ENCODE measurements around the gene ZNF460.

Gene ZNF460

DNA sequence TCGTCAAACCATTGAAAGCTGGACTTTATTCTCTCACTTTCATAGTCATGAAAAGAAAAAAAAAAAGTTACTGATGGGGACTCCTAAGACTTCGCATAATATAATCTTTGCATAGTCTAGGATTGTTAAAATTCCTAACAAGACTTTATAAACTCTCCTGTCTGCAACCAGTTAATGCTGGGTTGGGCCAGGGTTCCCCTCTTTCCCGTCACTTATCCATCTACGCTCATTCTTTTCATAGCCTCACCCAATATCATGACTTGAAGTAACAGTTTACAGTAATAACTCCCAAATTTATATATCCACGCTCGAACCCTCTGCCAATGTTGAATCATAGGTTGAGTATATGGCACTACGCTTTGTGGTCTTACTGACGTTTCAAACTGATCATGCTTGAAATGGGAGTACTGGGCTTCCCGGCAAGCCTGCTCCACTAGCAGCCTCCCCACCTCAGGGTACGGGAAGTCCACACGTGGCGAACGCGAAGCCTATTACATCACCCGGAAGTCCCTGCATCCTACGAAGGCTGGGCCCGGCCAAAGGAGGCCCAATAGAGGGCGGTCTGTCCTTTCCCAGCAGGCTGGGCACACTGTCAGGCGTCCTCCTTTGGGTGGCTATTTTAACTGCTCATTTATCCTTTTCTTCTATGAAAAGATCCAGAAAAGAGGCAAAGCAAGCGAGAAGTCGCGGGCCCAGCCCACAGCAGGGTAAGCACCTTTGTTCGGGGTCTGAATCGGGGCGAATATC lies 694 bp upstream of the ZNF460 start:
- H3K27ac ChIP-seq (ENCODE audit: insufficient read depth, low read depth, low read length, poor library complexity, severe bottlenecking), result peak overlapping the region; percentile 99
- H3K4me1 ChIP-seq (ENCODE audit: control insufficient read depth, insufficient read depth, low read length), result peaks cover 6% of the 10 kb centered on the region
- H3K9me3 ChIP-seq (ENCODE audit: control insufficient read depth, low read length), result no peaks in the 10 kb centered on the region
- H3K4me3 ChIP-seq (ENCODE audit: insufficient read depth, low read depth, low read length), result peak overlapping the region; percentile 99
- no peaks in the 10 kb centered on the region for H3K27me3 ChIP-seq (ENCODE audit: control insufficient read depth, insufficient read depth, low read length, poor library complexity, severe bottlenecking)
- 14 to 16% methylated on average over 25 of the region's 25 CpGs for WGBS, 2 experiments
- peaks cover 9% of the 10 kb centered on the region for H3K36me3 ChIP-seq (ENCODE audit: control insufficient read depth, insufficient read depth, low read length)

DNA sequence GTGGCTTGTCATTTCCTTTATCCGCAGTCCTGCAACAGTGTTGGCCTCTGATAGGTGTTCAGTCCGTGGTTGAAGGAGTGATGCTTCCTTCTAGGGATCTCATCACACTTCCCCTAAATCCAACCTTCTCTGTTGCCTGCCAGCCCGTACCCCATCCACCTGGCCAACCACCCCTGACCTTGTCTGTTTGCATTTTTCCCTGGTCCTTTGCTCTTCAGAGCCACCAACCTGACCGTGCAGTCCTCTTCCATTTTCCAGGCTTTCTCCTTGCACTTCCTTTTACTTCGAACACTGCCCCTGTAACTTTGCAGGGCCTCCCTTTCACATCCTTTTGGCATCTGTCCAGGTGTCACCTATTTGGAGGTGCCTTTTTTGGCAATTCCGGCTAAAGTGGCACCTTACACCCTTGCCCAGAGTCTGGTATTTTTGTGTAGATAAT lies 696 bp downstream of the ZNF460 start:
- peak overlapping the region; percentile 99 for H3K4me3 ChIP-seq (ENCODE audit: insufficient read depth, low read depth, low read length)
- no peaks in the 10 kb centered on the region for H3K9me3 ChIP-seq (ENCODE audit: control insufficient read depth, low read length)
- H3K36me3 ChIP-seq (ENCODE audit: control insufficient read depth, insufficient read depth, low read length), result peaks cover 22% of the 10 kb centered on the region
- WGBS, 2 experiments, result 20 to 23% methylated on average over 6 of the region's 6 CpGs
- no peaks in the 10 kb centered on the region for H3K27me3 ChIP-seq (ENCODE audit: control insufficient read depth, insufficient read depth, low read length, poor library complexity, severe bottlenecking)
- peaks cover 6% of the 10 kb centered on the region for H3K4me1 ChIP-seq (ENCODE audit: control insufficient read depth, insufficient read depth, low read length)
- peak overlapping the region; percentile 99 for H3K27ac ChIP-seq (ENCODE audit: insufficient read depth, low read depth, low read length, poor library complexity, severe bottlenecking)

DNA sequence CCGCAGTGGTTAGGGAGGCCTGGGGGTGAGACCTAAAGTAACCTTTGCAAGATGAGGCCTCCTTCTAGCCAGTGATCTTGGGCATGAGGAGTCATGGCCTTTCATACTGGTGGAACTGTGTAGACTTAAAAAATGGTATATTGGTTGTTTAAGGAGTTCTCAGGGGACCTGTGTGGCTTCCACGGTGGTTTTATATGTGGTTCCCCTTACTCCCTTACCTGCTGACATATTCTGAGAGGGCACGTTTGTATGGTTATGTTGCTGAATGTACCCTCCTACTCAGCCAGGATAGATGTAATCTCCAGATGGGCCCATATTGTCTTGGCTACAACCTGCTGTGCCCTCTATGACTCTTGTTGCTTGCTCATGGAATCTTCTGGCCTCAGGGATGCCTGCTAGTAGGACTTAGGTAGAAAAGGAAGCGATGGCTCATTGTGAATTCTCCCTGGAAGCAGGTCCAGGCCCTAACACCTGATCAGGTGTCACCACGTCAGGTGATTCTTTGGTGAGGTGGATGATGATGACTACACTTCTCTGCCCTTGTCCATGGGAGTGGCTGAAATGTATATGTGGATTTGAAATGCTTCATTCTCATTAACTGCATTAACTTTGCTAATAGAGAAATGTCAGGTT lies 1.8 kb downstream of the ZNF460 start:
- H3K27me3 ChIP-seq (ENCODE audit: control insufficient read depth, insufficient read depth, low read length, poor library complexity, severe bottlenecking), result no peaks in the 10 kb centered on the region
- peak overlapping the region; percentile 99 for H3K4me3 ChIP-seq (ENCODE audit: insufficient read depth, low read depth, low read length)
- peaks cover 30% of the 10 kb centered on the region for H3K36me3 ChIP-seq (ENCODE audit: control insufficient read depth, insufficient read depth, low read length)
- WGBS, 2 experiments, result 91 to 94% methylated on average over 5 of the region's 5 CpGs
- no peaks in the 10 kb centered on the region for H3K9me3 ChIP-seq (ENCODE audit: control insufficient read depth, low read length)
- H3K4me1 ChIP-seq (ENCODE audit: control insufficient read depth, insufficient read depth, low read length), result peaks cover 6% of the 10 kb centered on the region
- H3K27ac ChIP-seq (ENCODE audit: insufficient read depth, low read depth, low read length, poor library complexity, severe bottlenecking), result no peak overlapping the region

DNA sequence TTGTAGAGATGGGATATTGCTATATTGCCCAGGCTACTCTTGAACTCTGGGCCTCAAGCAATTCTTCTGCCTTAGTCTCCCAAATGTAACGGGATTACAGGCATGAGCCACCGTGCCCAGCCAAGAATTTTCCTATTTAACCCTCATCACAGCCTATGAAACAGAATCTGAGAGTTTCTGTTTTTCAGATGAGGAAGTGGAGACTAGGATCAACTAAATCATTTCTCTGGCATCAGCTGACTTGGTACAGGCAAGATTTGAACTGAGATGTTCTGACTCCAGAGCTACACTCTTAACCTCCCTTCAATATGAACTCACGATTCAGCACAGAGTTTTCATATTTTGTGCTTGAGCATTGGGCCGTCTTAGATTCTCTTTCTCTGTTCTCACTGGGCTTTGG lies 8.1 kb downstream of the ZNF460 start:
- no peaks in the 10 kb centered on the region for H3K4me1 ChIP-seq (ENCODE audit: control insufficient read depth, insufficient read depth, low read length)
- H3K27ac ChIP-seq (ENCODE audit: insufficient read depth, low read depth, low read length, poor library complexity, severe bottlenecking), result no peak overlapping the region
- H3K4me3 ChIP-seq (ENCODE audit: insufficient read depth, low read depth, low read length), result no peak overlapping the region
- 92 to 96% methylated on average over 4 of the region's 4 CpGs for WGBS, 2 experiments
- peaks cover 75% of the 10 kb centered on the region for H3K36me3 ChIP-seq (ENCODE audit: control insufficient read depth, insufficient read depth, low read length)
- H3K9me3 ChIP-seq (ENCODE audit: control insufficient read depth, low read length), result no peaks in the 10 kb centered on the region
- H3K27me3 ChIP-seq (ENCODE audit: control insufficient read depth, insufficient read depth, low read length, poor library complexity, severe bottlenecking), result no peaks in the 10 kb centered on the region

DNA sequence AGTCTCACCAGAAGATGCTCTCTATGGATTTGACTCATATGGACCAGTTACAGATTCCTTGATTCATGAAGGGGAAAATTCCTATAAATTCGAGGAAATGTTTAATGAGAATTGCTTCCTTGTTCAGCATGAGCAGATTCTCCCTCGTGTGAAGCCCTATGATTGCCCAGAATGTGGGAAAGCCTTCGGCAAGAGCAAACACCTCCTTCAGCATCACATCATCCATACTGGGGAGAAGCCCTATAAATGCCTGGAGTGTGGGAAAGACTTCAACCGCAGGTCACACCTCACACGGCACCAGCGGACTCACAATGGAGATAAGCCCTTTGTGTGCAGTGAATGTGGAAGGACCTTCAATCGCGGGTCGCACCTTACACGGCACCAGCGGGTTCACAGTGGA lies 10.7 kb downstream of the ZNF460 start:
- H3K27me3 ChIP-seq (ENCODE audit: control insufficient read depth, insufficient read depth, low read length, poor library complexity, severe bottlenecking), result no peaks in the 10 kb centered on the region
- peaks cover 58% of the 10 kb centered on the region for H3K36me3 ChIP-seq (ENCODE audit: control insufficient read depth, insufficient read depth, low read length)
- 93 to 97% methylated on average over 11 of the region's 11 CpGs for WGBS, 2 experiments
- H3K9me3 ChIP-seq (ENCODE audit: control insufficient read depth, low read length), result no peaks in the 10 kb centered on the region
- no peaks in the 10 kb centered on the region for H3K4me1 ChIP-seq (ENCODE audit: control insufficient read depth, insufficient read depth, low read length)
- no peak overlapping the region for H3K4me3 ChIP-seq (ENCODE audit: insufficient read depth, low read depth, low read length)
- no peak overlapping the region for H3K27ac ChIP-seq (ENCODE audit: insufficient read depth, low read depth, low read length, poor library complexity, severe bottlenecking)

DNA sequence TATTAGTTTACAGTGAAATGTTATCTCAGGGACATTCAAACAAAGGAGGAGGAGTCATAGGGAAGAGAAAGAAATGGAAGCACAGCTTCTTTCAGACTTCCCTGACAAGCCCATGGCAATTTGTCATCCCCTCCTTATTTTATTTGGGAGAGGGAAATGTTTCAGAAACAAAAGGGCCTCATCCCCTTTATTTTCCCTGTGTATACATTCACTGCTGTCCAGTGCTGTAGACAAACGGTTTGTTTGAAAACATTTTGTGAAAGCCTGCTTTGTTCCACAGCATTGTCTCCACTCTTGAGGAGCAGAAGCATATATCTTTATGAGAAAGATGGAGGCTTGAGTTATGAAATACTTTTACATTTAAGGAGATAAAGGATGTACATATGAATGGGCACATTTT lies 12.3 kb downstream of the ZNF460 start:
- Histone ChIP-seq H3K27ac (ENCODE audit: insufficient read depth, low read depth, low read length, poor library complexity, severe bottlenecking) (no peak overlapping the region), H3K4me1 (ENCODE audit: control insufficient read depth, insufficient read depth, low read length) (no peaks in the 10 kb centered on the region), H3K27me3 (ENCODE audit: control insufficient read depth, insufficient read depth, low read length, poor library complexity, severe bottlenecking) (no peaks in the 10 kb centered on the region), H3K36me3 (ENCODE audit: control insufficient read depth, insufficient read depth, low read length) (peaks cover 46% of the 10 kb centered on the region), H3K4me3 (ENCODE audit: insufficient read depth, low read depth, low read length) (no peak overlapping the region), H3K9me3 (ENCODE audit: control insufficient read depth, low read length) (no peaks in the 10 kb centered on the region)
- 89 to 91% methylated on average over 1 of the region's 1 CpG for WGBS, 2 experiments

DNA sequence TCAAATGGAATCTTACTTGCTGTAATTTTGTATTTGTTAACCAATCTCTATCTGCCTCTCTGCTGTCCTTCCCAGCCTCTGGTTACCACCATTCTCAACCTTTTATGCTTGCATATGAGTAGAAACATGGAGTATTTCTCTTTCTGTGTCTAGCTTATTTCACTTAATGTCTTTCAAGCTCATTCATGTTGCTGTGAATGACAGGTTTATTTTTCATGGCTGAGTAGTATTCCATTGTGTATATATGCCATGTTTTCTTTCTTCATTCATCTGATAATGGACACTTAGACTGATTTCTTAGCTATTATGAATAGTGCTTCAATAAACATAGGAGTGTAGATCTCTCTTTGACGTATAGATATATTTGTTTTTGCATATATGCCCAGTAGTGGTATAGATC lies 13.4 kb downstream of the ZNF460 start:
- Histone ChIP-seq H3K36me3 (ENCODE audit: control insufficient read depth, insufficient read depth, low read length) (peaks cover 36% of the 10 kb centered on the region), H3K27ac (ENCODE audit: insufficient read depth, low read depth, low read length, poor library complexity, severe bottlenecking) (no peak overlapping the region), H3K4me3 (ENCODE audit: insufficient read depth, low read depth, low read length) (no peak overlapping the region), H3K27me3 (ENCODE audit: control insufficient read depth, insufficient read depth, low read length, poor library complexity, severe bottlenecking) (no peaks in the 10 kb centered on the region), H3K4me1 (ENCODE audit: control insufficient read depth, insufficient read depth, low read length) (no peaks in the 10 kb centered on the region), H3K9me3 (ENCODE audit: control insufficient read depth, low read length) (no peaks in the 10 kb centered on the region)
- WGBS, 2 experiments, result 100% methylated on average over 1 of the region's 1 CpG

DNA sequence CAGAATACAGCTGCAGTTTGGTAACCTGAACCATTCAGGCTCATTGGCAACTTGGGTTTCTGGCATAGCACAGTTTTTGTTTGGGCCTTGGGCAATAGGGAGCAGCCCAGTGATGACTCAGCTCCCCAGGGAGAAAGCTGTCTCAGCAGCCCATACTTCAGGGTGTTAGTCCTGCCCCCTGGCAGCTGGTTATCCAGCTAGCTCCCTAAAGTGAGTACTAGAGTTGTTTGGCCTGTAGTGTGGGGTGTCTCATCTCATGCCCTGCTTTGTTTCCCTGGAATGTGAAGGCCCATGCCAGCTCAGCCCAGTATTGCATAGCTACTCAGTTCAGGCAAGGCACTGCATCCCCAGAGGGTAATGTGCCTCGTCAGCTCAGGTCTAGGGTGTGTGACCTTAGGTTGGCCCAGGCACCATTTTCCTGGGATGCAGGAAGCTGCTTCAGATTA lies 21.8 kb downstream of the ZNF460 start:
- Histone ChIP-seq H3K4me1 (ENCODE audit: control insufficient read depth, insufficient read depth, low read length) (no peaks in the 10 kb centered on the region), H3K36me3 (ENCODE audit: control insufficient read depth, insufficient read depth, low read length) (no peaks in the 10 kb centered on the region), H3K9me3 (ENCODE audit: control insufficient read depth, low read length) (no peaks in the 10 kb centered on the region), H3K4me3 (ENCODE audit: insufficient read depth, low read depth, low read length) (no peak overlapping the region), H3K27me3 (ENCODE audit: control insufficient read depth, insufficient read depth, low read length, poor library complexity, severe bottlenecking) (no peaks in the 10 kb centered on the region), H3K27ac (ENCODE audit: insufficient read depth, low read depth, low read length, poor library complexity, severe bottlenecking) (no peak overlapping the region)
- WGBS, 2 experiments, result 91 to 94% methylated on average over 1 of the region's 1 CpG

DNA sequence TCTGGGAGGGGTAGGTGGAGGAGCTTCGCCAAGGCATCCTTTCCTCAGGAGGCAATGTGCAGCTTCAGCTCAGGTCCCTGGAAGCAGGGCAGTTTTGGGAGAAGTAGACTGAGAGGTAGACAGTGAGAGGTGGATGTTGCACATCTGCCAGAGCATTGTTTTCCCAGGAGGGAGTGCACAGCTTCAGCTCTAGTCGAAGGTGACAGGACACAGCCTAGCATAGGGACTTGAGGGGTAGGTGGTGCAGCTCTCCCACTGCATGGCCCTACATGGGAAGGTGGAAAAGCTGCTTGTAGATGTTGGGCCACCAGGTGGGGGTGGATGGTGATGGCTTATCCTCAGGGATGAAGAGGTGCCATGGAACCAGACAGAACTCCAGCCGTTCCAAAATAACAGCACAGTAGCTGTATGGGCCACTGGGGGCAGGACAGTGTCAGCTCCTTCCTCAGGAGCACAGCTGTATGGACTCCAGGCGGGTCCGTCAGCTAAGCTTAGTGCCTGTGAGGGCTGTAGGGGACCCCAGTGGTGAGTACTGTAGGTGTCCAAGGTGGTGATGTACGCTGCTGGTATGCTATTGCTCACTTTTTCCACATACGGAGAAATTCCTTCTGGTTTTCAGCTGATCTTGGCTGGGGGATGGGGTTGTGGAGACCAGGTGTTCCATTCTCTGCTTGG lies 22.6 kb downstream of the ZNF460 start:
- Histone ChIP-seq H3K9me3 (ENCODE audit: control insufficient read depth, low read length) (no peaks in the 10 kb centered on the region), H3K27ac (ENCODE audit: insufficient read depth, low read depth, low read length, poor library complexity, severe bottlenecking) (no peak overlapping the region), H3K36me3 (ENCODE audit: control insufficient read depth, insufficient read depth, low read length) (no peaks in the 10 kb centered on the region), H3K4me1 (ENCODE audit: control insufficient read depth, insufficient read depth, low read length) (no peaks in the 10 kb centered on the region), H3K27me3 (ENCODE audit: control insufficient read depth, insufficient read depth, low read length, poor library complexity, severe bottlenecking) (no peaks in the 10 kb centered on the region), H3K4me3 (ENCODE audit: insufficient read depth, low read depth, low read length) (no peak overlapping the region)
- WGBS, 2 experiments, result 83 to 87% methylated on average over 7 of the region's 7 CpGs

DNA sequence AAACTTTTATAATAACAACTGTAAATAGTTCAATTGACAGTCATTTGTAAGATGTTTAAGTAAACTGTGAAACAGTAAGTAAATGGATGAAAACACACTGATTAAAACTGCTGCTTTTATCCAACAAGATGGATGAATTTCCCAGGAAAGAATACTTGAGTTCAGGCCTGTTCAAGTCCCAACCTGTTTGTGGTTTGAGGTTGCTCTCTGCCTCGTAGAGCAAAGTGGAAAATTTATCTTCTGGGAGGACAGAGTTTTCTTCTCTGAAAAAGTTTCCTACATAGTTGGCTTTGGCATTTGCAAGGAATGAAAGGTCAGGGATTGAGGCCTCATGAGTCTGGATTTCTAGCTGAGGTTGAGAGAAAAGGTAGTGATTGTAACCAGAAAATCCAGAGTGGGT lies 24.8 kb downstream of the ZNF460 start:
- Histone ChIP-seq H3K27ac (ENCODE audit: insufficient read depth, low read depth, low read length, poor library complexity, severe bottlenecking) (no peak overlapping the region), H3K4me3 (ENCODE audit: insufficient read depth, low read depth, low read length) (no peak overlapping the region), H3K4me1 (ENCODE audit: control insufficient read depth, insufficient read depth, low read length) (no peaks in the 10 kb centered on the region), H3K9me3 (ENCODE audit: control insufficient read depth, low read length) (no peaks in the 10 kb centered on the region), H3K27me3 (ENCODE audit: control insufficient read depth, insufficient read depth, low read length, poor library complexity, severe bottlenecking) (no peaks in the 10 kb centered on the region), H3K36me3 (ENCODE audit: control insufficient read depth, insufficient read depth, low read length) (no peaks in the 10 kb centered on the region)
- WGBS, 2 experiments, result 30 to 39% methylated on average over 1 of the region's 1 CpG
